SH-SY5Y (cell line): ENCODE measurements around the gene SLC13A3.

Experiments
- GATA2 ChIP-seq: IDR thresholded peaks from 2 replicates; pipeline ENCODE4 v1.6.1; 2011; ENCODE audit warnings: mild to moderate bottlenecking, low read depth, low read length
- GATA3 ChIP-seq: IDR thresholded peaks from 2 replicates; pipeline ENCODE4 v1.6.1; 2011; ENCODE audit warnings: low read depth, mild to moderate bottlenecking, low read length, moderate library complexity

- TF ChIP-seq GATA3 (no peak), GATA2 (no peak)
Observed at GRCh38 chr20:46665602-46666001, 14.3 kb upstream of the SLC13A3 start.
